HG02870 (cell line): ENCODE results near the gene EMC9.

Experiments
- ATAC-seq: cut with Tn5 transposase; IDR thresholded peaks from one replicate; pipeline ENCODE4 v1.9.1; 2021; ENCODE audit warnings: mild to moderate bottlenecking, moderate library complexity; ENCODE audit not compliant: unreplicated experiment

EMC9 gene

DNA sequence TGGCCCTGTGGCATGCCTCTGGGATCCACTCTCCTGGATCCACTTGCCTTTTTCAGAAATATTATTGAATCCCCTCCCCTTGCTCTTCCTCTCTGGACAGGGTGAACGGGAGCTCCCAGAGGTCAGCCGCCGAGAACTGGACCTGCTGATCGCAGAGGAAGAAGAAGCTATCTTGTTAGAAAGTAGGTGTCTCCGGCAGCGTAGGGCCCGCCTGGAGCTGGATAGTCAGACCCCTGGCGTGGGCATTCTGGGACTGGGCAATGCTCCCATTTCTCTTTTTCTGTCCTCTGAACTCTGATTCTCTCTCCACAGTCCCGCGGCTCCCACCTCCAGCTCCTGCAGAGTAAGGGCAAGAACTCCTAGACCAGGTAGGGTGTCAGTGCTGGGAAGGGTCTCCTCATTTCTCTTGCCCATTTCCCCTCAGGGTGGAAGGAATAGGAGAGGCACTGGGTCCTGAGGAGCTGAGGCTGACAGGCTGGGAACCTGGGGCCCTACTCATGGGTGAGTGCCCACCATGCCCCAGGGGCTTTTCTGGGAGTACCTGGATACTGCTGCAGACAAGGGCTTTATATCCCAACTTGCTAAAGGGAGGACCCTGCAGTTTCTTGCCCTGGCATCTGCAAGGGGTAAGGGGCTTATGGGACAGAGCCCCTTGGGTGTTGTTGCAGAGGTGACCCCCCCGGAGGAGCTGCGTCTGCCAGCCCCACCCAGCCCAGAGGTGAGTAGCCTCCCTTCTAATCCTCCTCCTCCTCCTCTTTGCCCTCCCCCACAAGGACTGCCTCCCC is 35.8 kb upstream of the EMC9 start:
- no peak for ATAC-seq

DNA sequence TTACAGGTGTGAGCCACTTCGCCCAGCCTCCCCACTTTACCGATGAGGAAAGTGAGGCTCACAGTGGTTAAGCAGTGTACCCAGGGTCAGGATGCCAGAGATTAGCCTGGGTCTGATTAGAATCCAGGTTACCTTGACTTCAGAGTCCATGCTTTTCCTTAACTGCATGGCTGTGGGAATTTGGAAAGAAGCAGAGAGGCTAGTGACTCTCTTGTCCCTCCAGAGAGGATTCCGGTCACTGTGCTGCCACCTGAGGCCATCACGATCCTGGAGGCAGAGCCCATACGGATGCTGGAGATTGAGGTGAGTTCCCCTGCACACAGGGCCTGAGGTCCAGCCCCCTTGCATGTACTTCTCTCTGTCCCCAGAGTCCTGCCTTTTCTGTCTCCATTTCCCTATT is 35.2 kb upstream of the EMC9 start:
- no peak for ATAC-seq

DNA sequence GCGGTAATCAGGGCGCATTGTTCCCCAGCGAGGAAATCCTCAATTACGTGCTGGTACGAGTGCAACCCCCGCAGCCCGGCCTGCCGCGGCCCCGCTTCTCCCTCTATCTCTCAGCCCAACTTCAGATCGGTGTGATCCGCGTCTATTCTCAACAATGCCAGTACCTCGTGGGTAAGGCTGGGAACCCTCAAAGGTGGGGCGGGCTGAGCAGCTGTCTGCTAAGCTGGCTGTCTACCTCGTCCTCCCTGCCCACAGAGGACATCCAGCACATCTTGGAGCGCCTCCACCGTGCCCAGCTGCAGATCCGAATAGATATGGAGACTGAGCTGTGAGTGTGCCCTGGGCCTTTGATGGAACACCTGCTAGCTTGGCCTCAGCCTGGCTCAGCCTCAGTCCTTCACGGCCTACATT is 31.5 kb upstream of the EMC9 start:
- ATAC-seq, result no peak

DNA sequence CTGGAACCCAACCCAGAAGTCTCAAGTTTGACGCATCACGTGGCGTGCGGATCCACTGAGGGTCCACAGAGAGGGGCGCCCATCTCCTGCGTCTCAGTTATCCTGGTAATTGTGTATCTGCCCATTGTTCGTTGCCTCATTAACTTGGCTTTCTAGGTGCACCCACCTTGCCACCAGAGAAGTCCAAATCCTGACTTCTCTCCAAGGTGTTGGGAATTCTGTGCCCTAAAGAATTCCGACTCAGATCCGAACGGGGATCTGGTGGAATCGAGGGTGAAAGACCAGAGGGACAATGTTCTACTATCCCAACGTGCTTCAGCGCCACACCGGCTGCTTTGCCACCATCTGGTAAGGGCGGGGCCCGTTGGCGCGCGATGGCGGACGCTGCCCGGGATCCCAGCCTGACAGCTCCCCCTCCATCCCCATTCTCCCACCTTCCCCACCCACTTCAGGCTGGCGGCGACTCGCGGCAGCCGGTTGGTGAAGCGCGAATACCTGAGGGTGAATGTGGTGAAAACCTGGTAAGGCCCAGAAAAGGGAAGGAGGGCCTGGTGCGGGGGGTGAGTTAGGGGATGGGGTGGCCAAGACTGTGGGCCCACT is 31.0 kb upstream of the EMC9 start:
- no peak for ATAC-seq

DNA sequence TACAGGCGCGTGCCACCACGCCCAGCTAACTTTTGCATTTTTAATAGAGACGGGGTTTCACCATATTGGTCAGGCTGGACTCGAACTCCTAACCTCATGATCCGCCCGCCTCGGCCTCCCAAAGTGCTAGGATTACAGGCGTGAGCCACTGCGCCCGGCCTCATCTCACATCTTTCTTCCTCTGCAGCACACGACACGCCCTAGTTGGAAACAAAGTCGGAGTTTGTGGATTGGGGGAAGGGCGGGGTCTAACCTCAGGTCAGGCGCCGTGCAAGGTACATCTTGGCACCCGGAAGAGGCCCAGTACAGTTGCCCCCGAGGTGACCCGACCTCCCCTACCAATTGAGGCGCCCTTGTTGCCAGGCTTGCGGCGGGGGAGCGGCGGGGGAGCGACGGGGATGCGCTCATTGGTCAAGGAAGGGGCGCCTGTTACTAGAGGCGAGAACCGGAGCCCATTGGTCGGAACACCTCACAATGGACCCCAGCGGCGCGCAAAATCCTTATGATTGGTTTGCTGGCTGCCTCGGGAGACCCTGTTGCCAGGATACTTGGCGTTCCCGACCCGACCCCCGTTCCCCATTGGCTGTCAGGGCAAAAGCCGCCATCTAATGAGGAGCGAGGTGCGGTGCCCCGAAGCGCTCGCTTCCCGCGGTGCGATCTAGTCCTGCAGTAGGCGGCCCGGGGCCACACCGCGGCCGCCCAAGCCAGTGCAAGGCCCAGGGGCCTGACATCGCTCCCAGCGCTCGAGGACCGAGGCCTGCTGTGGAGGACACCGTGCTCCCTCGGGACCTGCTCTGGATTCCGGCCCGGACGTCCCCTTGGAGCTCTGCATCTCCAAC is 30.2 kb upstream of the EMC9 start, which contains the start of gene REC8:
TSS of gene REC8 (plus strand) at position 659 of the 839 bp plus-strand sequence. CDS start 473 bp downstream, outside the sequence.
- ATAC-seq, result no peak

DNA sequence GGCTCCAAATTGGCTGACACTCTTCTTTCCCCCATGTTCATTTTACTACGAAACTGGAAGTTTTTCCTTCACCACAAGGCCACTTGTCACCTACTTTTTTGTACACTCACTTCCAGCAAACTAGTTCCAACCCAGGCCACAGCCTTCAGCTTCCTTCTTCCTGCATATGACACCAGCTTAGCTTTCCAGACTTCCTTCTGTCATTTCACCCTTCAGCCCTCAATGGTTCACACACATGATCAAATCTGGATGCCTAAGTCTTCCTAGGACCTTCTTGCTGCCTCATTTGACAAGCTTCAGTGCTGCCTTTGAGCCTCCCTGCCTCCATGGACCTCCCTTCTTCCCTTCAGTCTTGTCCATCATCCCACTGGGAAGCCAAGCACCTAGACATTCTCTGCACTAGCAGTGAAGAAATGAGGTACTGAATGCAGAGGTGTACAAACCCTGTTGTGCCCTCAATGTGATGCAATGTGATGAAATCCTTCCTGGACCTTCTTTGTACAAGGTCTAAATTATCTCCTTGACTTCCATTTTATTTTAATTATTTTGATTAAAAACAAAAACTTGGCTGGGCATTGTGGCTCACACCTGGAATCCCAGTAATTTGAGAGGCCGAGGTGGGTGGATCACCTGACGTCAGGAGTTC is 26.2 kb upstream of the EMC9 start:
- ATAC-seq, result no peak

DNA sequence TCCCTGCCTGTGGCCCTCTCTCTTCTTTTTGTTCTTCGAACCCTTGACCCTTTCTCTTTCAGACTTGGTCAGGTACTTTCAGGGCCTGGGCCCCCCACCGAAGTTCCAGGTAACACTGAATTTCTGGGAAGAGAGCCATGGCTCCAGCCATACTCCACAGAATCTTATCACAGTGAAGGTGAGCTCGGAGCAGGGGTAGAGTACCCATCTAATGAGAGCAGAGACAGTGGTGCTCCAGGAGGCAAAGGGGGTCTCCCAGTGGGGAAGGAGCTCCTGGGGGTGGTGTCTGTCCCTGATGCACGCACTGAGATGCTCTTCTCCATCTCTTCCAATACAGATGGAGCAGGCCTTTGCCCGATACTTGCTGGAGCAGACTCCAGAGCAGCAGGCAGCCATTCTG is 24.4 kb upstream of the EMC9 start:
- no peak for ATAC-seq

DNA sequence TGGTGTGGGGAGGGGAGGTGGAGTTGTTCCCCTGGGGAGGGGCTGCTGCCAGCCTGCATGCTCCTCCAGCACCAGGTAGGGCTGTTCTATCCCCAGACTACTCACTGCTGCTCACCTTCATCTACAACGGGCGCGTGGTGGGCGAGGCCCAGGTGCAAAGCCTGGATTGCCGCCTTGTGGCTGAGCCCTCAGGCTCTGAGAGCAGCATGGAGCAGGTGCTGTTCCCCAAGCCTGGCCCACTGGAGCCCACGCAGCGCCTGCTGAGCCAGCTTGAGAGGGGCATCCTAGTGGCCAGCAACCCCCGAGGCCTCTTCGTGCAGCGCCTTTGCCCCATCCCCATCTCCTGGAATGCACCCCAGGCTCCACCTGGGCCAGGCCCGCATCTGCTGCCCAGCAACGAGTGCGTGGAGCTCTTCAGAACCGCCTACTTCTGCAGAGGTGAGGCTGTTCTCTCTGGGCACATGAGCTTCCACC is 23.2 kb upstream of the EMC9 start:
- ATAC-seq, result no peak

DNA sequence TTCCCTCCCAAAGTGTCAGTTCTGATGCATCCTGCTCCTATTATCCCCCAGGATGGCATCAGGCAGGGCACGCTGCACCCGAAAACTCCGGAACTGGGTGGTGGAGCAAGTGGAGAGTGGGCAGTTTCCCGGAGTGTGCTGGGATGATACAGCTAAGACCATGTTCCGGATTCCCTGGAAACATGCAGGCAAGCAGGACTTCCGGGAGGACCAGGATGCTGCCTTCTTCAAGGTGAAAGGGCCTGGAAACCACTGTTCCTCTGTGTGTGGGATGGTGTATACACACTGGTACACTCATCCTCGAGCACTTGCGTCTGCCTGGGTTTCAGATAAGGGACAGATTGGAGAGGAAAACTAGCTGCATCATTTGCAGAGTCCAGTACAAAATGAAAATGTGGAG is 20.7 kb upstream of the EMC9 start:
- no peak for ATAC-seq

DNA sequence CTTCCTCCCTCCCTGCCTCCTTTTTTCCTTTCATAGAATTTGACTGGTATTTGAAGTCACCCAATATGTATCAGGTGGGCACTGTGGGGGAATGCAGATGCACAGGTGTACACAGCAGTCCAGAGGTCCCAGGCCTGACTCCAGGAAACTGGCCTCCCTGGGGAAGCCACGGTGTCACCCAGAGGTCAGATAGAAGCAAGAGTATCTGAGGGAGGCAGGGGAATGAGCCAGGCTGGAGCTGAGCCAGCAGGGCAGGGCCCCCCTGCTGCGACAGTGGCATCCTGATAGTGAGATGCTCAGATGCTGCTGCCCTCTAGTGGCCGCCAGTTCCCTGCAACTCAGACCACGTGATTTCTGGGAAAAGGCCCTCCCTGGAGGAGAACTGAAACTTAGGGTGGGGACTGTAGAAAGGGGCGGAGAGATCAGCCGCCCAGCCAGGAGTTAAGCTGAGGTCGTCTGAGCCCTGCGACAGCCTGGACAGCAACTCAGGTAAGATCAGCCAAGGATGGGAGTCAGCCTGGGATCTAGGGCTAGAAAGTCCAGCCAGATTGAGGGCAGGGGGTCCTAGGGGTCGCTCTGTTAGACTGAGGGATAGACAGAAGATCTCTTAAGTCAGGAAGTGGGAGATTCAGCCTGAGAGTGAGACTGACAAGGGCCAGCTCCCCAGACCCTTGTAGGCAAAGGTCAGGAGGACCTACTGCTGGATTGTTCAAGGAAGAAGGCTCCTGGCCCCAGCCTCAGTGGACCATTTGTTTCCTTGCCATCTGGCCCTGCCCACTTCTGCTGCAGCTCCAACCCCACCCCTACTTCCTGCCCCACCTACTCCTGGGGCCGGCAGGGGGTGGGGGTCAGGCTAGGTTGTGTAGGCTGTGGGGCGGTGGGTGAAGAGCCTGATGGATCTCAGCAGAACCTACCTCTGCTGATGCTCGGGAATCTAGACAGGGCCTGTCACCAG is 19.7 kb upstream of the EMC9 start, which contains the start of gene IRF9:
TSS of gene IRF9 (plus strand) at position 416 of the 955 bp plus-strand sequence. CDS start 880 bp downstream, outside the sequence.
- peak; percentile 92 for ATAC-seq

DNA sequence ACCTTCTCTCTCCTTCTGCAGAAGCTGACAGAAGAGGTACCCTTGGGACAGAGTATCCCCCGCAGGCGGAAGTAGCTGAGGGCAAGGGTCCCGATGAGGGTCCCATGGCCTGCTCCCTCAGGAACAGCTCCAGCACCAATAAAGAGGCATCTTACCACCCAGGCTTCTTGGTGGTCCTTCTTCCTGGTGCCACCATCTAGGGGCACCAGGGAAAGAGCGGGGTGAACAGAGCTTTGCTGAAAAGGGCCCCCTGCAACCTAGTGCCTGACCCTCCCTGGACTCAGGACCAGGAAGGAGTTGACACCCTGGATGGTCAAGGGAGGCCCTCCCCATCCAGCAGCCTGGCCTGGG is 19.1 kb upstream of the EMC9 start:
- ATAC-seq, result no peak

DNA sequence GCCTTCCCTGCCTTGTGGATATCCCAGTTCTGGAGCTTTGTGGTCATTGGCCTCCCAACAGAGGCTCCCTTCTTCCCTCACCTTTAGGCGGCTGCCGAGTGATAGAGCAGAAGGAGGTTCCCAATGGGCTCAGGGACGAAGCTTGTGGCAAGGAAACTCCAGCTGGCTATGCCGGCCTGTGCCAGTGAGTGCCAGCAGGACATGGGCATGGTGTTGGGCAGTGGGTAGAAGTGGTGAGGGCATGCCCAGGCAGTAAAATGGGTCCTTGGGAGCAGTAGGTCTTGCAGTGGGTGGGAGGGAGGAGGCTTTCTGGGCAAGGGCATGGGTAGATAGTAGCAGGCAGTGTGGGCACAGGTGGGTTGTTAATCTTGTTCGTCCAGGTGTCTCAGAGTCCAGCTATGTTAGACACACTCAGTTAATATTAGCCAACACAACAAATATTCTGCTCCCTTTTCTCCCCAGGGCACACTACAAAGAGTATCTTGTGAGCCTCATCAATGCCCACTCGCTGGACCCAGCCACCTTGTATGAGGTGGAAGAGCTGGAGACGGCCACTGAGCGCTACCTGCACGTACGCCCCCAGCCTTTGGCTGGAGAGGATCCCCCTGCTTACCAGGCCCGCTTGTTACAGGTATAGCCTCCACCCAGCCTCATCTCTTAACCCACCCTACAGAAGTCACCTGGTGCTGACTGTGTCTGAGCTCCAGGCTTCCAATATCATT is 18.5 kb upstream of the EMC9 start:
- no peak for ATAC-seq

DNA sequence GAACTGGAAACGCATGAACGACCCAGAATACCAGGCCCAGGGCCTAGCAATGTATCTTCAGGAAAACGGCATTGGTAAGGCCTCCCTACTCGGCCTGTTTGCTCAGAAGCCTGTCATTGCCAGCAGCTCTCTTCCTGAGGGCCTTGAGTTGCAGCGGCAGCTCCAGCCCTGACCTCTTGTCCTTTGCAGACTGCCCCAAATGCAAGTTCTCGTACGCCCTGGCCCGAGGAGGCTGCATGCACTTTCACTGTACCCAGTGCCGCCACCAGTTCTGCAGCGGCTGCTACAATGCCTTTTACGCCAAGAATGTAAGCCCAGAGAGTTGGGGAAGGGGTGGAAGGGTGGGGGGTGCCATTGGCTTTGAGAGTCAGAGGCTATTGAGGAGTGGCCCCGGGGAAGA is 15.9 kb upstream of the EMC9 start:
- ATAC-seq, result no peak

DNA sequence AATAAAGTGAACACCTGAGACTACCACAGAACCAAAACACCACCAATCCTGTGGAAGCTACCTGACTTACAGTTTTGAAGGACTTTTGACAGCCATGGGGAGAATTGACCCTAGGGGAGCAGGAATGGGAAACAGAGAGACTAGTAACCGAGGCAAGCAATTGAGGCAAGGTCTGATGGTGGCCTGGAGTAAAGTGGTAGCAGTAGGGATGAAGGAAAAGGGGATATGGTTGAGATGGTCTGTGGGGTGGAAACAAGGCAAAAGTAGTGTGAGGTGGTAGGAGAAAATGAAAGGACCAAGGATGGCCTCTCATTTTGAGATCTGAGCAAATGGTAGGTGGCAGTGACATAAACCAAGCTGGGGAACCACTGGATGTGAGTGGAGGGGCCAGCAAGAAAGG is 15.4 kb upstream of the EMC9 start:
- no peak for ATAC-seq

DNA sequence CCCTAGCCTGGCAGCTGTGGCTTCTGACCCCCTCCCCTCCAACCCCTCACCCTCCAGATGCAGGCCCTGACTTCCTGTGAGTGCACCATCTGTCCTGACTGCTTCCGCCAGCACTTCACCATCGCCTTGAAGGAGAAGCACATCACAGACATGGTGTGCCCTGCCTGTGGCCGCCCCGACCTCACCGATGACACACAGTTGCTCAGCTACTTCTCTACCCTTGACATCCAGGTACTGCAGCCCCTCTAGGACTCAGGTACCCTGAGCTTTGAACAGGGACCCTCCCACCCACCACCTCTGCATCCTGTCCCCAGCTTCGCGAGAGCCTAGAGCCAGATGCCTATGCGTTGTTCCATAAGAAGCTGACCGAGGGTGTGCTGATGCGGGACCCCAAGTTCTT is 13.7 kb upstream of the EMC9 start:
- ATAC-seq, result no peak

DNA sequence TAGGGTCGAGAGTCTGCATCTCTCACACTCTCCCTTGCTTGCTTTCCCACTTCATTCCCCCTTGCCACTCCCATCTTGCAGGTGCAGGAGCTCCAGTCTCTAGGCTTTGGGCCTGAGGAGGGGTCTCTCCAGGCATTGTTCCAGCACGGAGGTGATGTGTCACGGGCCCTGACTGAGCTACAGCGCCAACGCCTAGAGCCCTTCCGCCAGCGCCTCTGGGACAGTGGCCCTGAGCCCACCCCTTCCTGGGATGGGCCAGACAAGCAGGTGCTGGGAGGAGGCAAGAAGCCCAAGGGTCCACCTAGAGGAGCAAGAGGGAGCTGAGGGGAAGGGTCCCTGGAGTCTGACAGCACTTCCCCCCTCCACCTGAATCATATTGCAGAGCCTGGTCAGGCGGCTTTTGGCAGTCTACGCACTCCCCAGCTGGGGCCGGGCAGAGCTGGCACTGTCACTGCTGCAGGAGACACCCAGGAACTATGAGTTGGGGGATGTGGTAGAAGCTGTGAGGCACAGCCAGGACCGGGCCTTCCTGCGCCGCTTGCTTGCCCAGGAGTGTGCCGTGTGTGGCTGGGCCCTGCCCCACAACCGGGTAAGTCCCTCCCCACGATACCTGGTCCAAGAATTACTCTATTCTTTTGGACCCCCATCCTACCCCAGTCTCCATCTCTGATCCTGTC is 10.2 kb upstream of the EMC9 start:
- ATAC-seq, result no peak

DNA sequence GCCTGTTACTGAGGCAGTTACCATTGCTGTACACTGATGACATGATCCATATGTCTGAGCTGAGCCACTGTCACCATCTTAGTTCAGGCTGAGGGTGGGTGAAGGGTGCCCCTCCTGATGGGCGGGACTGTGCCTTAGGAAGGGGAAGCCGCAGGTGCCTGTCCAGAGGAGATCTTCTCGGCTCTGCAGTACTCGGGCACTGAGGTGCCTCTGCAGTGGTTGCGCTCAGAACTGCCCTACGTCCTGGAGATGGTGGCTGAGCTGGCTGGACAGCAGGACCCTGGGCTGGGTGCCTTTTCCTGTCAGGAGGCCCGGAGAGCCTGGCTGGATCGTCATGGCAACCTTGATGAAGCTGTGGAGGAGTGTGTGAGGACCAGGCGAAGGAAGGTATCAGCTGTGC is 9.6 kb upstream of the EMC9 start:
- no peak for ATAC-seq

DNA sequence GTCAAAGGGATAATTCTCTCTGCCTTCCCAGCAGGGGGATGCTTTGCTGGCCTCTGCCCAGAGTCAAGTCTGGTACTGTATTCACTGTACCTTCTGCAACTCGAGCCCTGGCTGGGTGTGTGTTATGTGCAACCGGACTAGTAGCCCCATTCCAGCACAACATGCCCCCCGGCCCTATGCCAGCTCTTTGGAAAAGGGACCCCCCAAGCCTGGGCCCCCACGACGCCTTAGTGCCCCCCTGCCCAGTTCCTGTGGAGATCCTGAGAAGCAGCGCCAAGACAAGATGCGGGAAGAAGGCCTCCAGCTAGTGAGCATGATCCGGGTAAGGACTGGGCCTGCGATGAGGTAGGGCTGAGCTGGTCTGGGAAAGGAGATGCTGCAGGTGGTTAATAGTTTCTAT is 9.2 kb upstream of the EMC9 start:
- no peak for ATAC-seq

DNA sequence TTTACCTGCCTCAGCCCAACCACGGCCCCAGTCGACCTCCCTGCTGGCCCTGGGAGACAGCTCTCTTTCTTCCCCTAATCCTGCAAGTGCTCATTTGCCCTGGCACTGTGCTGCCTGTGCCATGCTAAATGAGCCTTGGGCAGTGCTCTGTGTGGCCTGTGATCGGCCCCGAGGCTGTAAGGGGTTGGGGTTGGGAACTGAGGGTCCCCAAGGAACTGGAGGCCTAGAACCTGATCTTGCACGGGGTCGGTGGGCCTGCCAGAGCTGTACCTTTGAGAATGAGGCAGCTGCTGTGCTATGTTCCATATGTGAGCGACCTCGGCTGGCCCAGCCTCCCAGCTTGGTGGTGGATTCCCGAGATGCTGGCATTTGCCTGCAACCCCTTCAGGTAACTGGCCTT is 8.7 kb upstream of the EMC9 start:
- ATAC-seq, result no peak
